ENCODE data around the gene PLCD3. TPM values are rescaled to one million over a fixed set of nuclear protein-coding genes. Genes with fewer than 3 reads are reported as not detected.

The PLCD3 gene
- total RNA-seq, 2 donors from 2014 or later = 34.8 to 42.9 TPM

DNA sequence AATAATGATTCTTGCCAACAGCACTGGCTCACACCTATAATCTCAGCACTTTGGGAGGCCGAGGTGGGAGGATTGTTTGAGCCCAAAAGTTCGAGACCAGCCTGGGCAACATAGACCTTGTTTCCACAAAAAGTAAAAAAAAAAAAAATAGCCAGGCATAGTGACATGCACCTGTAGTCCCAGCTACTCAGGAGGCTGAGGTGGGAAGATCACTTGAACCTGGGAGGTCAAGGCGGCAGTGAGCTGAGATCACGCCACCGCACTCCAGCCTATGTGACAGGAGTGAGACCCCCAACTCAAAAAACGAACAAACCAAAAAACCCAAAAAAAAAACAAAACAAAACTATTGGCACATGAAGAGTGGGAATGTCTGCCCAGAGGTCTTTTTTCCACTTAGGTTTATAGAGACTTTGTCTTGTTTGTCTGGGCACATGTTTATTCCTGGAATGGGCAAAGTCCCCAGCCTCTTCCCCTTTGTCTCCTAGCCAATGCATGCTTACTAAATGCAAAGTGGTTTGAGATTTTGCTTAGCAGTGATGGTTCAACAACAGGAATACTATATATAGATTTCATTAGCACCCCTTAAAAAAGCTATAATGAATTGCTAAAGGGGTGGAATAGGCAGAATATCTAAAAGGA lies 45.3 kb downstream of the PLCD3 start:
- Mint-ChIP-seq H3K36me3 (ENCODE audit: low read depth) (peaks cover 66% of the 10 kb centered on the region), H3K27ac (no peak overlapping the region), H3K9me3 (no peaks in the 10 kb centered on the region), H3K27me3 (ENCODE audit: insufficient read depth) (no peaks in the 10 kb centered on the region), H3K4me1 (peaks cover 7% of the 10 kb centered on the region), H3K4me3 (no peak overlapping the region)
- no peaks in the 10 kb centered on the region for H3K27me3 ChIP-seq (ENCODE audit: control insufficient read depth, insufficient read depth, low read length, poor library complexity, severe bottlenecking)
- WGBS, 2 experiments (ENCODE audit: insufficient coverage in 1 of 2, insufficient read length in 1 of 2) = 90 to 92% methylated on average over 4 to 6 of the region's 6 CpGs
- peaks cover 84% of the 10 kb centered on the region for H3K36me3 ChIP-seq (ENCODE audit: control insufficient read depth, insufficient read depth, low read length)
- H3K4me3 ChIP-seq (ENCODE audit: low read length) = no peak overlapping the region
- H3K27ac ChIP-seq (ENCODE audit: low read depth, low read length) = no peak overlapping the region
- DNase-seq = no peak
- TF ChIP-seq, protein P1, sequence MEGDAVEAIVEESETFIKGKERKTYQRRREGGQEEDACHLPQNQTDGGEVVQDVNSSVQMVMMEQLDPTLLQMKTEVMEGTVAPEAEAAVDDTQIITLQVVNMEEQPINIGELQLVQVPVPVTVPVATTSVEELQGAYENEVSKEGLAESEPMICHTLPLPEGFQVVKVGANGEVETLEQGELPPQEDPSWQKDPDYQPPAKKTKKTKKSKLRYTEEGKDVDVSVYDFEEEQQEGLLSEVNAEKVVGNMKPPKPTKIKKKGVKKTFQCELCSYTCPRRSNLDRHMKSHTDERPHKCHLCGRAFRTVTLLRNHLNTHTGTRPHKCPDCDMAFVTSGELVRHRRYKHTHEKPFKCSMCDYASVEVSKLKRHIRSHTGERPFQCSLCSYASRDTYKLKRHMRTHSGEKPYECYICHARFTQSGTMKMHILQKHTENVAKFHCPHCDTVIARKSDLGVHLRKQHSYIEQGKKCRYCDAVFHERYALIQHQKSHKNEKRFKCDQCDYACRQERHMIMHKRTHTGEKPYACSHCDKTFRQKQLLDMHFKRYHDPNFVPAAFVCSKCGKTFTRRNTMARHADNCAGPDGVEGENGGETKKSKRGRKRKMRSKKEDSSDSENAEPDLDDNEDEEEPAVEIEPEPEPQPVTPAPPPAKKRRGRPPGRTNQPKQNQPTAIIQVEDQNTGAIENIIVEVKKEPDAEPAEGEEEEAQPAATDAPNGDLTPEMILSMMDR (conservative IDR thresholded peaks at IDR 0.05) = no peak
- no peaks in the 10 kb centered on the region for H3K4me1 ChIP-seq (ENCODE audit: control insufficient read depth, insufficient read depth, low read length)
- no peaks in the 10 kb centered on the region for H3K9me3 ChIP-seq (ENCODE audit: control insufficient read depth, low read length)
- H3K9ac ChIP-seq (ENCODE audit: extremely low read depth, low read length, poor library complexity, severe bottlenecking) = no peak overlapping the region

DNA sequence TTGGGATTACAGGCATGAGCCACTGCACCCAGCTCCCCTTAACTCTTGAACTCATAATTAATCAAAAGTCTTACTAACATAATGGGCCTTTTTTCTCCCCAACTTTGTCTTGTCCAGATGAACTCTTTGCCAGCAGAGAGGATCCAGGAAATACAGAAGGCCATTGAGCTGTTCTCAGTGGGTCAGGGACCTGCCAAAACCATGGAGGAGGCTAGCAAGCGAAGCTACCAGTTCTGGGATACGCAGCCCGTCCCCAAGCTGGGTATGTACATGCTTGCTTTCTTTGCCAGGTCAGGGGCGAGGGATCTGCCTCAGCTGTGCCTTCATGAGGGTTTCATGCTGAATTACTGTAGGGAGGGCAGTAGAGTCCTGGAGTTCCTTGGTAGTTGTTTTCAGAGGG lies 45.9 kb downstream of the PLCD3 start:
- Mint-ChIP-seq H3K9me3 (no peaks in the 10 kb centered on the region), H3K4me1 (peaks cover 7% of the 10 kb centered on the region), H3K27me3 (ENCODE audit: insufficient read depth) (no peaks in the 10 kb centered on the region), H3K4me3 (no peak overlapping the region), H3K36me3 (ENCODE audit: low read depth) (peaks cover 67% of the 10 kb centered on the region), H3K27ac (no peak overlapping the region)
- Histone ChIP-seq H3K9ac (ENCODE audit: extremely low read depth, low read length, poor library complexity, severe bottlenecking) (no peak overlapping the region), H3K9me3 (ENCODE audit: control insufficient read depth, low read length) (no peaks in the 10 kb centered on the region), H3K4me1 (ENCODE audit: control insufficient read depth, insufficient read depth, low read length) (no peaks in the 10 kb centered on the region), H3K36me3 (ENCODE audit: control insufficient read depth, insufficient read depth, low read length) (peaks cover 84% of the 10 kb centered on the region), H3K4me3 (ENCODE audit: low read length) (no peak overlapping the region), H3K27me3 (ENCODE audit: control insufficient read depth, insufficient read depth, low read length, poor library complexity, severe bottlenecking) (no peaks in the 10 kb centered on the region), H3K27ac (ENCODE audit: low read depth, low read length) (no peak overlapping the region)
- 86 to 94% methylated on average over 2 to 4 of the region's 4 CpGs for WGBS, 2 experiments (ENCODE audit: insufficient coverage in 1 of 2, insufficient read length in 1 of 2)
- TF ChIP-seq, protein P1 (conservative IDR thresholded peaks at IDR 0.05) = no peak
- no peak for DNase-seq

DNA sequence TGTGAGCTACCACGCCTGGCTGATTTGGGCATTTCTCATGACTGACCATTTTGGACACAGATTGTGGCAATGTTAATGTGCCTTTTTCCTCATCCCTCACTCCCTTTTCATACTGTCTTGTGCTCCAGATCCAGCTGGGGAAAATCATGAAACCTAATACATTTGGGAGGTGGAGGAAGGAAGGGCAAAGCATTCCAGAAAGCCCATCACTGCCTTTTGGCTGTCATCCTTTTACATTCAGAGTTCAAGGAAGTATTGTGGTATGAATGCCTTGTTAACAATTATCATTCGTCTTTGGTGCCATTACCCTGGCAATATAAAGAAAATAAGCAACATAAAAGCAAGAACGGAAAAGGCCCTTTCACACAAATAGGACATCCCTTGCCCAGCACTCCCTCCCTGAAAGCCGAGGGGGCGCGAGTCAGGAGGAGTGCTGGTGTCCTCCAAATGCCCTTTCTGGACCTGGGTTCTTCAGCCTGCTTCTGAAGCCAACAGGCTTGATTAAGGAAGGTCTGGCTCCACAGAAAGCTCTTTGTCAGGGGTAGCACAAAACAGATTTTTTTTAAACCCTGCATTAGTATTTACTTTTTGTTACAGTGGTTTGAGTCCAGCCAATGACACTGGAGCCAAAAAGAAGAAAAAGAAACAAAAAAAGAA lies 51.1 kb downstream of the PLCD3 start:
- no peak overlapping the region for H3K4me3 Mint-ChIP-seq
- 95 to 97% methylated on average over 5 to 6 of the region's 6 CpGs for WGBS, 2 experiments (ENCODE audit: insufficient coverage in 1 of 2, insufficient read length in 1 of 2)
- no peak overlapping the region for H3K27ac Mint-ChIP-seq

More for the DNA sequence above, 51.1 kb downstream of the PLCD3 start:
- Histone ChIP-seq H3K9me3 (ENCODE audit: control insufficient read depth, low read length) (no peaks in the 10 kb centered on the region), H3K27me3 (ENCODE audit: control insufficient read depth, insufficient read depth, low read length, poor library complexity, severe bottlenecking) (no peaks in the 10 kb centered on the region), H3K36me3 (ENCODE audit: control insufficient read depth, insufficient read depth, low read length) (peaks cover 58% of the 10 kb centered on the region), H3K27ac (ENCODE audit: low read depth, low read length) (no peak overlapping the region), H3K4me1 (ENCODE audit: control insufficient read depth, insufficient read depth, low read length) (no peaks in the 10 kb centered on the region), H3K4me3 (ENCODE audit: low read length) (no peak overlapping the region), H3K9ac (ENCODE audit: extremely low read depth, low read length, poor library complexity, severe bottlenecking) (no peak overlapping the region)
- no peaks in the 10 kb centered on the region for H3K4me1 Mint-ChIP-seq
- no peak for DNase-seq
- H3K9me3 Mint-ChIP-seq = no peaks in the 10 kb centered on the region
- H3K36me3 Mint-ChIP-seq (ENCODE audit: low read depth) = peaks cover 65% of the 10 kb centered on the region
- TF ChIP-seq, protein P1 (conservative IDR thresholded peaks at IDR 0.05) = no peak
- no peaks in the 10 kb centered on the region for H3K27me3 Mint-ChIP-seq (ENCODE audit: insufficient read depth)

All from endodermal cell (in vitro differentiated cells).